Measurements from ENCODE around the gene EID2. TPM values are rescaled to one million over a fixed set of nuclear protein-coding genes. Genes with fewer than 3 reads are reported as not detected.
A peak's percentile ranks its signal among the peaks of the same experiment; 100 is the strongest.

EID2 gene
- total and polyA plus RNA-seq, 5 donors from 2014 or later, result 13.1 to 32.7 (median 22.2) TPM

DNA sequence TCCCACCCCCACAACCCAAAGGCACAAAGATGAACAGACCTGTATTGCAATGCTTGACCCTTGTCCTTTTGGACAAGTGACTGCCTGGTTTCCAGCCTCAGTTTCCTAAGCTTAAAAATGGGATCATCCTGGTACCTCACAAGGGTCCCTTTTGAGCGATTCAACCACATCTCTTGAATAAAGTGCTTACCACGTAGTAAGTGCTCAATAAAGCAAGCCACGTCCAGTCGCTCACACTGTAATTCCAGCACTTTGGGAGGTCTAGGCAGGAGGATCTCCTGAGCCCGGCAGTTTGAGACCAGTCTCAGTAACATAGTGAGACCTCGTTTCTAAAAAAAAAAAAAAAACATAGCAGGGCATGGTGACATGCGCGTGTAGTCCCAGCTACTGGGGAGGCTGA is 40.0 kb downstream of the EID2 start:
- peaks cover 69% of the 10 kb centered on the region for H3K27me3 Mint-ChIP-seq
- Histone ChIP-seq H3K4me1 (ENCODE audit: control insufficient read depth, insufficient read depth, low read length, poor library complexity, severe bottlenecking) (peaks cover 24% of the 10 kb centered on the region), H3K4me3 (ENCODE audit: low read depth, low read length) (no peak overlapping the region), H3K27ac (ENCODE audit: insufficient read depth, low read length, poor library complexity, severe bottlenecking) (no peak overlapping the region), H3K9me3 (ENCODE audit: control insufficient read depth in 2 of 2, low read length in 2 of 2) (no peaks in the 10 kb centered on the region), H3K36me3 (ENCODE audit: control insufficient read depth, insufficient read depth, low read length) (no peaks in the 10 kb centered on the region), H3K27me3 (ENCODE audit: control insufficient read depth, insufficient read depth, low read length) (peaks cover 19% of the 10 kb centered on the region)
- DNase-seq (no peak), ATAC-seq (ENCODE audit: low read depth in 2 of 2) (no peak)
- H3K9me3 Mint-ChIP-seq, result peaks cover 0 to 7% (median 0%) of the 10 kb centered on the region in 7 donors
- peaks cover 4 to 28% (median 21%) of the 10 kb centered on the region in 4 donors for H3K4me1 Mint-ChIP-seq
- peak overlapping the region in 3 of 4 donors; percentile 34 to 73 (median 35) for H3K4me3 Mint-ChIP-seq
- H3K36me3 Mint-ChIP-seq, result no peaks in the 10 kb centered on the region
- no peak overlapping the region for H3K27ac Mint-ChIP-seq

DNA sequence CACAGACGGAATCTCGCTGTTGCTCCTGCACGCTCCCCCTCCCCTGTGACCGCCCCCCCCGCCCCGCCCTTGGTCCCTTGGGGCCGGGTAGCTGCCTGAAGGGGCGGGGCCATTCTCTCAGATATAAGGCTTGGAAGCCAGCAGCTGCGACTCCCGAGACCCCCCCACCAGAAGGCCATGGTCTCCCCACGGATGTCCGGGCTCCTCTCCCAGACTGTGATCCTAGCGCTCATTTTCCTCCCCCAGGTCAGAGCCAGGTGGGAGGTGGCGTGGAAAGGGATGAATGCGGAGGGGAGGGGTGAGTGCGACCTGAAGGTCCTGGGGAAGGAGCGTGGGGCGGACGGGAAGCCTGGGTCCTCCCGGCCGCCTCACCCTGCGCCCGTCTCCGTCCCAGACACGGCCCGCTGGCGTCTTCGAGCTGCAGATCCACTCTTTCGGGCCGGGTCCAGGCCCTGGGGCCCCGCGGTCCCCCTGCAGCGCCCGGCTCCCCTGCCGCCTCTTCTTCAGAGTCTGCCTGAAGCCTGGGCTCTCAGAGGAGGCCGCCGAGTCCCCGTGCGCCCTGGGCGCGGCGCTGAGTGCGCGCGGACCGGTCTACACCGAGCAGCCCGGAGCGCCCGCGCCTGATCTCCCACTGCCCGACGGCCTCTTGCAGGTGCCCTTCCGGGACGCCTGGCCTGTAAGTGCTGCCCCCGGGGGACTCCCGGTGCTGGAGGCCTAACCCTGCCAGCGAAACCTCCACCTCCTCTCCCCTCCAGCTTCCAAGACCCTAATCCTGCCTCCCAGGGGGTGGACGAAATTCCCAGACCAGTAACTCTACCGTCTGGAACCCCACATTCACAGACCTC is 40.9 kb downstream of the EID2 start, which contains the start of gene DLL3:
Gene DLL3, plus strand, starts transcription at position 150 of the 845 bp plus-strand sequence. Its CDS starts 28 bp downstream, at position 178.
- Histone ChIP-seq H3K36me3 (ENCODE audit: control insufficient read depth, insufficient read depth, low read length) (no peaks in the 10 kb centered on the region), H3K27ac (ENCODE audit: insufficient read depth, low read length, poor library complexity, severe bottlenecking) (no peak within 1 kb of the TSS), H3K4me3 (ENCODE audit: low read depth, low read length) (peak within 1 kb of the TSS; percentile 13), H3K4me1 (ENCODE audit: control insufficient read depth, insufficient read depth, low read length, poor library complexity, severe bottlenecking) (peaks cover 24% of the 10 kb centered on the region), H3K9me3 (ENCODE audit: control insufficient read depth in 2 of 2, low read length in 2 of 2) (no peaks in the 10 kb centered on the region), H3K27me3 (ENCODE audit: control insufficient read depth, insufficient read depth, low read length) (peaks cover 19% of the 10 kb centered on the region)
- DNase-seq (peak in 1 of 3 donors; percentile 25), ATAC-seq (ENCODE audit: low read depth in 2 of 2) (no peak)
- H3K9me3 Mint-ChIP-seq, result peaks cover 0 to 6% (median 0%) of the 10 kb centered on the region in 7 donors
- no peaks in the 10 kb centered on the region for H3K36me3 Mint-ChIP-seq
- peaks cover 60% of the 10 kb centered on the region for H3K27me3 Mint-ChIP-seq
- H3K4me1 Mint-ChIP-seq, result peaks cover 4 to 28% (median 18%) of the 10 kb centered on the region in 4 donors
- H3K4me3 Mint-ChIP-seq, result peak within 1 kb of the TSS; percentile 35 to 74 (median 48)
- peak within 1 kb of the TSS in 1 of 3 donors; percentile 28 for H3K27ac Mint-ChIP-seq

DNA sequence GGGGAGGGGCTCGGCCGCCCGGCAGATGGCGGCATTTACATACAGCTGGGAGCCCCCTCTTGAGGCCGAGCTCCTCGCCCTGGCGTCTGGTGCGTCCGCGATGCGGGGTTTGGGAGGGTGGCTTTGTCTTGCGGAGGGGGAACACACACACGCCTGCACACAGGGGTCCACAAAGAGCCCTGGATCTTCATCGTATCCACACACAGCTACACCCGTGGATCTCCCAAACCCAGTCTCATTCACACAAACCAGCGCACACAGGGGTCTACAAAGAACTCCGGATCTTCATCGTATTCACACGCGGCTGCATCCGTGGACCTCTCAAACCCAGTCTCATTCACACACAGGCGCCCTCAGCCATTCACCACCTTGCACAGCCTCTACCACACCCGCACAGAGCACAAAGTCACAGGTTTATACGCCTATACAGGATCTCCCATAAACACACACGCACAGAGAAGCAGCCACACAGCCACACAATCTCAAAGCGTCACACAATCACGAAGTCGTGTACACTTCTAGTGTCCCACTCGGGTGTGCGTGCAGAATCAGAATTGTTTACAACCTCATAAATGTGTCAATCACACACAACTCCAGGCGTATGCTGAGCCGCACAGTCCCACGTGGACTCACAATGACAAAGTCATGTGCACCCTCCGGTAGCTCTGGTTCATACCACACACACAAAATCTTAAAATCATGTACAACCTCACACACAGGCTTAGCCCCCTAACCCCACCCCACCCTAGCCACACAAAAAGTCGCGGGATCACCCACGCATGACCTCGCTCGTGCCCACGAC is 41.8 kb downstream of the EID2 start:
- Mint-ChIP-seq H3K27me3 (peaks cover 57% of the 10 kb centered on the region), H3K27ac (peak overlapping the region in 1 of 3 donors; percentile 28)
- peak; percentile 11 to 43 for ATAC-seq (ENCODE audit: low read depth in 2 of 2)

DNA sequence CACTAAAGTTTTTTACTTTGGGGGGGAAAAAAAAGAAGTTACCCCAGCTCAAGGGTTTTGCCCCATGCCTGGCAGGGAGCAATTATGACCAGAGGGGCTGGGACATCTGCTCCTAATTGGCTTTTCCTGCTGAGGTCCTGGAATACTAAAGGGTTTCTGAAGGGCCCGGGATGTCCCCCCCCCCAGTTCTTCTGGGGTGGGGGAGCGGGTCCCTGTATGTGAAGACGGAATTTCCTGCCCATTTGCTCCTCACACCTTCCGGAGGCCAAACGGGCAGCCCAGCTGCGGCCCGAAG is 42.3 kb downstream of the EID2 start:
- H3K9me3 ChIP-seq (ENCODE audit: control insufficient read depth in 2 of 2, low read length in 2 of 2), result no peaks in the 10 kb centered on the region
- peaks cover 3% of the 10 kb centered on the region for H3K36me3 Mint-ChIP-seq
- peaks cover 57% of the 10 kb centered on the region for H3K27me3 Mint-ChIP-seq
- H3K4me1 ChIP-seq (ENCODE audit: control insufficient read depth, insufficient read depth, low read length, poor library complexity, severe bottlenecking), result peaks cover 18% of the 10 kb centered on the region
- peaks cover 0 to 2% (median 0%) of the 10 kb centered on the region in 7 donors for H3K9me3 Mint-ChIP-seq
- H3K27ac ChIP-seq (ENCODE audit: insufficient read depth, low read length, poor library complexity, severe bottlenecking), result no peak overlapping the region
- DNase-seq, result no peak
- H3K4me3 Mint-ChIP-seq, result no peak overlapping the region
- H3K4me3 ChIP-seq (ENCODE audit: low read depth, low read length), result no peak overlapping the region
- ATAC-seq (ENCODE audit: low read depth in 2 of 2), result no peak
- H3K27me3 ChIP-seq (ENCODE audit: control insufficient read depth, insufficient read depth, low read length), result peaks cover 19% of the 10 kb centered on the region
- peaks cover 4 to 20% (median 11%) of the 10 kb centered on the region in 4 donors for H3K4me1 Mint-ChIP-seq
- no peak overlapping the region for H3K27ac Mint-ChIP-seq
- no peaks in the 10 kb centered on the region for H3K36me3 ChIP-seq (ENCODE audit: control insufficient read depth, insufficient read depth, low read length)

More for the DNA sequence above, 41.8 kb downstream of the EID2 start:
- Histone ChIP-seq H3K27ac (ENCODE audit: insufficient read depth, low read length, poor library complexity, severe bottlenecking) (no peak overlapping the region), H3K36me3 (ENCODE audit: control insufficient read depth, insufficient read depth, low read length) (no peaks in the 10 kb centered on the region), H3K4me3 (ENCODE audit: low read depth, low read length) (peak overlapping the region; percentile 13), H3K27me3 (ENCODE audit: control insufficient read depth, insufficient read depth, low read length) (peaks cover 19% of the 10 kb centered on the region), H3K4me1 (ENCODE audit: control insufficient read depth, insufficient read depth, low read length, poor library complexity, severe bottlenecking) (peaks cover 24% of the 10 kb centered on the region), H3K9me3 (ENCODE audit: control insufficient read depth in 2 of 2, low read length in 2 of 2) (no peaks in the 10 kb centered on the region)
- H3K4me1 Mint-ChIP-seq, result peaks cover 4 to 23% (median 13%) of the 10 kb centered on the region in 4 donors
- peak overlapping the region; percentile 6 to 73 (median 48) for H3K4me3 Mint-ChIP-seq
- H3K36me3 Mint-ChIP-seq, result no peaks in the 10 kb centered on the region
- DNase-seq, result peak in 2 of 3 donors; percentile 22 to 30
- H3K9me3 Mint-ChIP-seq, result peaks cover 0 to 2% (median 0%) of the 10 kb centered on the region in 7 donors

DNA sequence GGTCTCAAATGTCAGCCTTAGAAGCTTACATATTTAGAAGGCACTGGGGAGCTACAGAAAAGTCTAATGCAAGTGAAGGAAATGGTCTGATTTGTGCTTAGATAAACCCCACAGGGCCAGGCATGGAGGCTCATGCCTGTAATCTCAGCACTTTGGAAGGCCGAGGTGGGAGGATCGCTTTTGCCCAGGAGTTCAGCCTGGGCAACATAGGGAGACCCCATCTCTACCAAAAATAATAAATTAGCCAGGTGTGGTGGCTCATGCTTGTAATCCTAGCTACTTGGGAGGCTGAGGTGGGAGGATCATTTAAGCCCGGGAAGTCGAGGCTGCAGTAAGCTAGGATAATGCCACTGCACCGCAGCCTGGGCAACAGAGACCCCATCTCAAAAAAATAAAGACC is 43.9 kb downstream of the EID2 start:
- peaks cover 17% of the 10 kb centered on the region for H3K27me3 ChIP-seq (ENCODE audit: control insufficient read depth, insufficient read depth, low read length)
- no peak for DNase-seq
- H3K27ac ChIP-seq (ENCODE audit: insufficient read depth, low read length, poor library complexity, severe bottlenecking), result no peak overlapping the region
- Mint-ChIP-seq H3K27ac (no peak overlapping the region), H3K27me3 (peaks cover 46% of the 10 kb centered on the region), H3K9me3 (peaks cover 0 to 2% (median 0%) of the 10 kb centered on the region in 7 donors), H3K36me3 (peaks cover 3% of the 10 kb centered on the region), H3K4me1 (peaks cover 4 to 20% (median 11%) of the 10 kb centered on the region in 4 donors), H3K4me3 (peak overlapping the region in 1 of 4 donors; percentile 40)
- H3K36me3 ChIP-seq (ENCODE audit: control insufficient read depth, insufficient read depth, low read length), result peaks cover under 1% of the 10 kb centered on the region
- no peak for ATAC-seq (ENCODE audit: low read depth in 2 of 2)
- peaks cover 17% of the 10 kb centered on the region for H3K4me1 ChIP-seq (ENCODE audit: control insufficient read depth, insufficient read depth, low read length, poor library complexity, severe bottlenecking)
- no peak overlapping the region for H3K4me3 ChIP-seq (ENCODE audit: low read depth, low read length)
- no peaks in the 10 kb centered on the region for H3K9me3 ChIP-seq (ENCODE audit: control insufficient read depth in 2 of 2, low read length in 2 of 2)

DNA sequence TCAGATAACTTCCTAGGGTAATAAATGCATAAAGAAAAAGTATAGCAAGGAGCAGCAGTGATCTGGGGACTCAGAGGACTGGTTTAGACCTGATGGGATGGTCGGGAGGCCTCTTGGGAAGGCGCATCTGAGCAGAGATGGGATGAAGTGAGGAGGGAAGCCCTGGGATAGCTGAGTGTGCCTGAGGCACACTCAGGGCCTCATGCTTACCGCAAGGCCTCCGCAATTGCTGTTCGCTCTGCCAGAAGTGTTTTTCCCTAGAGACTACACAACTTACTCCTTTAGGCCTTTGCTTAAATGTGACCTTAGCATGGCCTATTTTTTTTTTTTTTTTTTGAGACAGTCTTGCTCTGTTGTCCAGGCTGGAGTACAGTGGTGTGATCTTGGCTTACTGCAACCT is 45.3 kb downstream of the EID2 start:
- no peaks in the 10 kb centered on the region for H3K9me3 ChIP-seq (ENCODE audit: control insufficient read depth in 2 of 2, low read length in 2 of 2)
- peaks cover 9% of the 10 kb centered on the region for H3K36me3 ChIP-seq (ENCODE audit: control insufficient read depth, insufficient read depth, low read length)
- Mint-ChIP-seq H3K9me3 (no peaks in the 10 kb centered on the region), H3K4me1 (peaks cover 4 to 14% (median 8%) of the 10 kb centered on the region in 4 donors), H3K27ac (no peak overlapping the region), H3K4me3 (no peak overlapping the region), H3K27me3 (peaks cover 34% of the 10 kb centered on the region), H3K36me3 (peaks cover 6% of the 10 kb centered on the region)
- DNase-seq (no peak), ATAC-seq (ENCODE audit: low read depth in 2 of 2) (no peak)
- H3K27me3 ChIP-seq (ENCODE audit: control insufficient read depth, insufficient read depth, low read length), result peaks cover 6% of the 10 kb centered on the region
- no peak overlapping the region for H3K4me3 ChIP-seq (ENCODE audit: low read depth, low read length)
- H3K4me1 ChIP-seq (ENCODE audit: control insufficient read depth, insufficient read depth, low read length, poor library complexity, severe bottlenecking), result peaks cover 17% of the 10 kb centered on the region
- no peak overlapping the region for H3K27ac ChIP-seq (ENCODE audit: insufficient read depth, low read length, poor library complexity, severe bottlenecking)

DNA sequence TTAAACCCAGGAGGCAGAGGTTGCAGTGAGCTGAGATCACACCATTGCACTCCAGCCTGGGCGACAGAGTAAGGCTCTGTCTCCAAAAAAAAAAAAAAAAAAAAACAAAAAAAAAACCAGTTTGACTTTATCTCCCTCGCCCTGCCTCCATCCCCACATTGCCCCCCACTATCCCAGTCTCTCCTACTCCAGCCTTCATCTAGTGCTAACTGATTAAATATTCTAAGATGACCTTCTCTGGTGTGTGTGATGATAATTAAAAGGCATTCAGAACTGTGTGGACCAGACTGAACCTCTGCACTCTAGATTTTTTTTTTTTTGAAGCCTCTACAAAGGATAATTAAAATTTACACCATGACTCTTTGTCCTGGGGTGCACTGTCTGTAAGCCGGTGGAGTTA is 47.2 kb downstream of the EID2 start:
- H3K27ac Mint-ChIP-seq, result no peak overlapping the region
- no peak for ATAC-seq (ENCODE audit: low read depth in 2 of 2)
- H3K4me3 Mint-ChIP-seq, result no peak overlapping the region
- H3K27me3 Mint-ChIP-seq, result peaks cover 20% of the 10 kb centered on the region
- Histone ChIP-seq H3K27me3 (ENCODE audit: control insufficient read depth, insufficient read depth, low read length) (peaks cover 2% of the 10 kb centered on the region), H3K36me3 (ENCODE audit: control insufficient read depth, insufficient read depth, low read length) (peaks cover 27% of the 10 kb centered on the region), H3K27ac (ENCODE audit: insufficient read depth, low read length, poor library complexity, severe bottlenecking) (no peak overlapping the region), H3K9me3 (ENCODE audit: control insufficient read depth in 2 of 2, low read length in 2 of 2) (no peaks in the 10 kb centered on the region), H3K4me3 (ENCODE audit: low read depth, low read length) (no peak overlapping the region), H3K4me1 (ENCODE audit: control insufficient read depth, insufficient read depth, low read length, poor library complexity, severe bottlenecking) (peaks cover 2% of the 10 kb centered on the region)
- H3K9me3 Mint-ChIP-seq, result no peaks in the 10 kb centered on the region
- no peak for DNase-seq
- peaks cover 0 to 4% (median 0%) of the 10 kb centered on the region in 4 donors for H3K4me1 Mint-ChIP-seq
- peaks cover 17% of the 10 kb centered on the region for H3K36me3 Mint-ChIP-seq

Measured in CD4-positive, CD25-positive, alpha-beta regulatory T cell (primary cell).